Smooth muscle cell (in vitro differentiated cells): Measurements from ENCODE around the gene CHST11. TPM values are rescaled to one million over a fixed set of nuclear protein-coding genes. Genes with fewer than 3 reads are reported as not detected.

Experiments used
- DNase-seq: peaks from one replicate; lab custom pipeline; 2025; ENCODE audit not compliant: unreplicated experiment; lab: John Stamatoyannopoulos, UW
- H2AFZ ChIP-seq: fragments of 200-600 bp; sonication (generic); 2 replicates; pipeline ENCODE4 v1.6.0; 2016; ENCODE audit warnings: antibody characterized with exemption, low read depth, mild to moderate bottlenecking
- H3F3A ChIP-seq: fragments of 200-600 bp; sonication (generic); 2 replicates; pipeline ENCODE4 v1.6.0; 2017; ENCODE audit warnings: antibody characterized with exemption, low read depth
- H3K27ac ChIP-seq: fragments of 200-600 bp; sonication (generic); 2 replicates; pipeline ENCODE4 v1.5.1; 2016; ENCODE audit warnings: low read depth, mild to moderate bottlenecking
- H3K27me3 ChIP-seq: fragments of 200-600 bp; sonication (generic); 2 replicates; pipeline ENCODE4 v1.6.1; 2016; ENCODE audit warnings: low read depth, mild to moderate bottlenecking
- H3K36me3 ChIP-seq: fragments of 200-600 bp; sonication (generic); 2 replicates; pipeline ENCODE4 v1.5.1; 2016; ENCODE audit warnings: low read depth
- H3K4me1 ChIP-seq: fragments of 200-600 bp; sonication (generic); 2 replicates; pipeline ENCODE4 v1.5.1; 2016; ENCODE audit warnings: low read depth
- H3K4me2 ChIP-seq: fragments of 200-600 bp; sonication (generic); 2 replicates; pipeline ENCODE4 v1.6.0; 2016; ENCODE audit warnings: mild to moderate bottlenecking
- H3K4me3 ChIP-seq: fragments of 200-600 bp; sonication (generic); 2 replicates; pipeline ENCODE4 v1.5.1; 2016; ENCODE audit warnings: mild to moderate bottlenecking
- H3K79me2 ChIP-seq: fragments of 200-600 bp; sonication (generic); 2 replicates; pipeline ENCODE4 v1.6.0; 2016; ENCODE audit warnings: low read depth, mild to moderate bottlenecking
- H3K9ac ChIP-seq: fragments of 200-600 bp; sonication (generic); 2 replicates; pipeline ENCODE4 v1.6.0; 2016; ENCODE audit warnings: low read depth
- H3K9me3 ChIP-seq: fragments of 200-600 bp; sonication (generic); replicated peaks from 2 replicates; pipeline ENCODE4 v1.5.1; 2016; ENCODE audit warnings: low read depth
- H4K20me1 ChIP-seq: fragments of 200-600 bp; sonication (generic); 2 replicates; pipeline ENCODE4 v1.6.0; 2016; ENCODE audit warnings: low read depth
- CTCF ChIP-seq: fragments of 200-600 bp; sonication (generic); IDR thresholded peaks from 2 replicates; pipeline ENCODE4 v1.5.1; 2017; ENCODE audit warnings: borderline replicate concordance, mild to moderate bottlenecking, antibody characterized with exemption; ENCODE audit not compliant: insufficient read depth, poor library complexity, severe bottlenecking
- WGBS: methylation state at CpG from one replicate; pipeline ENCODE4 v1.1.7; 2016; ENCODE audit warnings: low lambda C conversion rate; 5-methylcytosine and 5-hydroxymethylcytosine counted together
- polyA plus RNA-seq: library from polyadenylated mRNA; unstranded; fragments of >200 nt; fragmentation: Nextera tagmentation; extraction: Ambion mirVana; gene quantifications from 2 replicates; pipeline ENCODE4 v1.2.1, GENCODE V29; 2016
- total RNA-seq: library from RNA; depleted of rRNA; stranded (reverse); fragments of >200 nt; gene quantifications from 2 replicates; pipeline ENCODE4 v1.2.3, GENCODE V29; 2014

The CHST11 gene
- total and polyA plus RNA-seq, 2 experiments from 2014 or later = 6.9 to 10.2 TPM

GRCh38 chr12:104719700-104720338 lies 263.1 kb downstream of the CHST11 start:
- DNase-seq = no peak
- Histone ChIP-seq H4K20me1 (peaks cover 23% of the 10 kb centered on the region), H3K4me1 (peaks cover 25% of the 10 kb centered on the region), H3K4me2 (no peak overlapping the region), H3K4me3 (no peak overlapping the region), H3K27me3 (no peaks in the 10 kb centered on the region), H3K9me3 (no peaks in the 10 kb centered on the region), H3K27ac (no peak overlapping the region), H3K79me2 (no peaks in the 10 kb centered on the region), H3K9ac (no peak overlapping the region), H3F3A (no peaks in the 10 kb centered on the region), H2AFZ (no peak overlapping the region), H3K36me3 (no peaks in the 10 kb centered on the region)
- no peak for TF ChIP-seq CTCF
- 97% methylated on average over 13 of the region's 13 CpGs for WGBS

- H2AFZ ChIP-seq = no peak overlapping the region
- no peak for TF ChIP-seq CTCF
- H3K9me3 ChIP-seq = no peaks in the 10 kb centered on the region
- no peaks in the 10 kb centered on the region for H3K27me3 ChIP-seq
- H4K20me1 ChIP-seq = peaks cover 22% of the 10 kb centered on the region
- no peaks in the 10 kb centered on the region for H3K36me3 ChIP-seq
- H3K79me2 ChIP-seq = no peaks in the 10 kb centered on the region
- H3K27ac ChIP-seq = no peak overlapping the region
- H3K4me1 ChIP-seq = peaks cover 25% of the 10 kb centered on the region
- WGBS = 81% methylated on average over 29 of the region's 29 CpGs
- no peak overlapping the region for H3K4me3 ChIP-seq
- H3K9ac ChIP-seq = no peak overlapping the region
- DNase-seq = no peak
- no peak overlapping the region for H3K4me2 ChIP-seq
- no peaks in the 10 kb centered on the region for H3F3A ChIP-seq
Observed at GRCh38 chr12:104720339-104721038, 263.7 kb downstream of the CHST11 start.

GRCh38 chr12:104721039-104721405 lies 264.3 kb downstream of the CHST11 start:
- DNase-seq = no peak
- Histone ChIP-seq H3F3A (no peaks in the 10 kb centered on the region), H3K36me3 (no peaks in the 10 kb centered on the region), H3K4me2 (no peak overlapping the region), H3K4me1 (peaks cover 25% of the 10 kb centered on the region), H3K4me3 (no peak overlapping the region), H3K79me2 (no peaks in the 10 kb centered on the region), H3K27ac (no peak overlapping the region), H3K9ac (no peak overlapping the region), H3K27me3 (no peaks in the 10 kb centered on the region), H2AFZ (no peak overlapping the region), H3K9me3 (no peaks in the 10 kb centered on the region), H4K20me1 (peaks cover 22% of the 10 kb centered on the region)
- TF ChIP-seq CTCF = no peak

GRCh38 chr12:104721936-104722335 lies 265.2 kb downstream of the CHST11 start:
- Histone ChIP-seq H3K4me3 (no peak overlapping the region), H4K20me1 (peaks cover 19% of the 10 kb centered on the region), H3F3A (no peaks in the 10 kb centered on the region), H3K9ac (no peak overlapping the region), H3K9me3 (no peaks in the 10 kb centered on the region), H3K4me2 (no peak overlapping the region), H3K36me3 (no peaks in the 10 kb centered on the region), H2AFZ (no peak overlapping the region), H3K79me2 (no peaks in the 10 kb centered on the region), H3K27me3 (no peaks in the 10 kb centered on the region), H3K27ac (no peak overlapping the region), H3K4me1 (peaks cover 25% of the 10 kb centered on the region)
- WGBS = 91% methylated on average over 6 of the region's 6 CpGs
- TF ChIP-seq CTCF = no peak
- no peak for DNase-seq
